ENCODE data around the gene TTC39B.
A peak's percentile ranks its signal among the peaks of the same experiment; 100 is the strongest.

Gene TTC39B

DNA sequence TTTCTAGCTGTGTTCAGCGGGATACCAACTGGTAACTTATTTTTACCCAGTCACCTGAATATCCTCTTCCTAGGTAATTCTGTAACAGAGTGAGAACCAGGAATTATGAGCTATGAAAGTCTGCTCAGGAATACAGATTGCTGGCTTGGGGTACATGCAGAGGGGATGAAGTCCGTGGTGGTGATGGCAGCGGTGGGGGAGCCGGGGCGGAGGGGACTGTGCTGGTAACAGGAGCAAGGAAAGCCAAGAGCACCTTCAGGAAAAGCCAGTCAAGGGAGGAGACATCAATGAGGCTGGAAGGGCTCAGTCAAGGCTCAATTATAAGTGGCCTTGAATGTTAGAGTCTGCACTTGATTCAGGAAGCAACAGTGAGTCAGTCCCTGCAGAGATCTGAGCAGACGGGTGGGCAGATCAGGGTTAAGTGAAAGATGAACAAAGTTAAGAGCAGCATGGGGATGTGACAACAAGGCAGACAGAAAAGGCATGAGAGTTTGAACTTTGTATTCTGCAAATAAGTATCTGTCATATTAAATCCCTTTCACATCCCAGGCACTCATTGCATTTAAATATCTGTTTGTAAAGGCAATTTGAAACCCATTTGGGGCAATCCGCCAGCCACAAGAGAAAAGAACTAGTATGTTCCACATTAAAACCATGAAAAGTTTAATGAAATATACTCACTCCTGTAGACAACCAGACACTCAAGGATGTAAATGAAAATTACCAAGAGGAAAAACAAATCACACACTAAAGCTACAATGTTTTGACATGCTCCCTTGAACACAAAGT, 101.2 kb downstream of the TTC39B start:
- Histone ChIP-seq H3K4me3 (no peak overlapping the region), H3K27ac (no peak overlapping the region)

DNA sequence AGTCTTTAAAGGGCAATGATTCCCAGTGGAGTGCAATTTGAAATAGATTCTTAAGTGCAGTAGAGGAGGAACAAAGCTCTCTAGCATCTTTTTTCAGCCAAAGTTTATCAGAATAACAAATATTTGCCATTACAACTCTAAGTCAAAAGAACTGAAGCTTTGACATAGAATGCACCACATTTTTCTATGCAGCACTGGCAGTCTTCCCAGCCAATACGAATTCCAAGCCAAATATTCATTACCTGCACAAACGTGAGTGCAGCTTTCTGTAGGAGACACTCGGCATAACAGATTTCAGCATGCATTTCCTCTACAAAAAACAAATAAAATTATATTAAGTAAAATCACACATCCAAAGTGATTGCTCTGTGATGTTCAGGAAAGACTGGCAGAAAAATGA, 103.4 kb downstream of the TTC39B start:
- no peak overlapping the region for H3K27ac ChIP-seq
- H3K4me3 ChIP-seq: no peak overlapping the region

DNA sequence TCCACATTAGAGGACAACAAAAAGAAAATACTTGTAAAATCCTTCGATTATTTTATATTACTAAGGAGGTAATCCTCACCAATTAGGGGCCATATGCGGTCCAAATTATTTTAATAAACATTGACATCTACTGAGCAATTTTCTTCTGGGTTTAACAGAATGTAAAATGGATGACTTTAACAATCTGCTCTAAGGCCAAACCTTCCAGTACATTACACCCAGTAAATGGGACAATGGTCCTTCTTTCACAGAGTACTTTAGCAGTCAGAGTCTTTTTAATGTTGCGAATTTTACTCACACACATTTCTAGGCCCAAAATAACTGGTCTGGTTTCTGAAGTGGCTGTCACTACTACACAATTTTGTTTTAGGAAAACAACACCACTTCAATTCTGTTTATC, 106.9 kb downstream of the TTC39B start:
- H3K4me3 ChIP-seq: no peak overlapping the region
- H3K27ac ChIP-seq: no peak overlapping the region

DNA sequence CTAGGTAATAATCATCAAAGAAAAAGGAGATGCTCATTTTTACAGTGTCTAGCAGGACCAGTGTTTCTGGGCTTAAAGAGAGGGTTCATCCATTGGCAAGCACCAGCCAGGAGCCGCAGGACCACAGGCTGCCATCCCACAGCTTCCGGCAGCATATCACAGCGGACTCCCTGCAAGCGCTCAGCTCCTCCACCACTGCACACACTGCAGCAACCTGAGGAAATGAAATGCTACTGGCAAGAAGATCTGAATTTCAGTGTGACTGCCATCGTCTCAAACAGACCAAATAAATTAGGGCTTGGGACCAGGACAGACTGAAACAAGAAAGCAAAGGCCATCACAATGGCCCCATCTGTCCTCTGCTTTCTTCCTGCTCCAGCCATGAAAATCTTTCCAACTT, 114.2 kb downstream of the TTC39B start:
- no peak overlapping the region for H3K27ac ChIP-seq
- H3K4me3 ChIP-seq: no peak overlapping the region

- no peak overlapping the region for H3K27ac ChIP-seq
- no peak overlapping the region for H3K4me3 ChIP-seq
Measured at GRCh38 chr9:15191378-15191777, 115.6 kb downstream of the TTC39B start.

DNA sequence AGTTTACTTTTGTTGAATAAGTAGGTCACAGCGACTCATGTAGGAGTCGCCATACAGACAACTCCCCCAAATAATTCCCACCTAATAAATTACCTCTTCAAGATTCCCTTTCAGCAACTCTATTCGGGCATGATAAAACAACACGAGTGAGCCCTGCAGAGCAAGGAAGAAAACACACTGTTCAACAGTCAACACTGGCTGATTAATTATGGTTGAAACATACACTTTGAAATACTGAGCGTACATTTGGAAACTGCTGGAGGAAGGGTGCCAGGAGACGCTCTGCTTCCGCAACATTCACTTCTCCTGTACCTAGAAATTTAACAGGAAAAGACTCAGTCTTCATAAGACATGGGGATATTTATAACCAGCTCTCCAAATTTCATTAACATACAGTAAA, 117.5 kb downstream of the TTC39B start:
- Histone ChIP-seq H3K27ac (no peak overlapping the region), H3K4me3 (no peak overlapping the region)

DNA sequence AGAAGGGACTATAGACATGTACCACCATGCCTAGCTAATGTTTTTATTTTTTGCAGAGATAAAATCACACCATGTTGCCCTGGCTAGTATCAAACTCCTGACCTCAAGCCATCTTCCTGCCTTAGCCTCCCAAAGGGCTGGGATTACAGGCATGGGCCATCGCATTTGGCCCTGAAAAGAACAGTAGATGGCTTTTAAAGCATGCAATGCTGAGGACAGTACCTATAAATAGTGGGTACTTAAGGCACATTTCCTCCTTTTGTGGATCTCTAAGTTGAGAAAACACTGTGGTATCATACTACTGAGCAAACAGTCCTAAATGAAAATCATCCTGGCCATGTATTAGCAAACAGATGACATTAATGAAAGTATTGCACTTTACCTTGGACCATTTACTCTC, 119.4 kb downstream of the TTC39B start:
- Histone ChIP-seq H3K4me3 (no peak overlapping the region), H3K27ac (no peak overlapping the region)

GRCh38 chr9:15182730-15183129, 124.3 kb downstream of the TTC39B start:
- Histone ChIP-seq H3K27ac (no peak overlapping the region), H3K4me3 (no peak overlapping the region)

- Histone ChIP-seq H3K27ac (no peak overlapping the region), H3K4me3 (no peak overlapping the region)
Measured at GRCh38 chr9:15182101-15182551, 124.9 kb downstream of the TTC39B start.

DNA sequence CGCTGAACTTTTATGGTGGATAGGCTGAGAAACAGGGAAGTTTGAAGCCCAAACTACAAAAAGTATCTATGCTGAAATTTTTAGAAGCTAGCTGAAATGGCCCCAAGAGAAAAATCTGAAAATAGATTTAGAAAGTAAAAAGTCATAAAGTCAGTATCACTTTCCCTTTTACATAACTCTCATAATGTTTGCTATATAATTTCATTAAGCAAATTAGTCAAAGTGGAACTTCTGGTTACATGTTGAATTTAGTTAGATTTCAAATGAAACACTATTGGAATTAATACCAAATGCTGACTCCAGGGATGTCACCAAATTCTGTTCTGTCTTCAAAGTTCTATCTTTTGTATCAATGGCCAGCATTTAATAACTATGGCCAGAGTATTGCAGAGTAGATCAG, 126.9 kb downstream of the TTC39B start:
- H3K27ac ChIP-seq: no peak overlapping the region
- no peak overlapping the region for H3K4me3 ChIP-seq

- Histone ChIP-seq H3K27ac (no peak overlapping the region), H3K4me3 (no peak overlapping the region)
Measured at GRCh38 chr9:15178631-15179030, 128.4 kb downstream of the TTC39B start.

GRCh38 chr9:15176836-15177235, 130.2 kb downstream of the TTC39B start:
- Histone ChIP-seq H3K27ac (no peak overlapping the region), H3K4me3 (no peak overlapping the region)

- H3K4me3 ChIP-seq: no peak overlapping the region
- H3K27ac ChIP-seq: no peak overlapping the region
Measured at GRCh38 chr9:15163931-15164330, 143.1 kb downstream of the TTC39B start.

DNA sequence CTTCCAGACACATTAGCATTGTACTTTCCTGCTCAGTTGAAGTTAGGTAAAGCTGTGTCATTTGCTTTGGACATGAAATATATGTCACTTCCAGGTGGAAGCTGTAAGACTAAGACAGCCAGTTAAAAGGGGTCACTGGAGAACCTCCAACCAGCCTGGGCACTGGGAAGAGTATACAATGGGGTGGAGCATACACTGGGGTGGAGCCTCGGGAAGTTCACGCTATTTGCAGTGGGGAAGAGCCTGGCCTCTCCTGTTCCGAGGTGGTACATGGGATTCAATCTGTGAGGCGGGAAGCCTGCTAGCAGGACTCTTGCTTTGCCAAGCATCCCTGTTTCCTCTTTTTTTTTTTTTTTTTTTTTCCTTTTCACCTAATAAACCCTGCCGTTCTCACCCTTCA, 145.3 kb downstream of the TTC39B start:
- Histone ChIP-seq H3K27ac (no peak overlapping the region), H3K4me3 (no peak overlapping the region)

DNA sequence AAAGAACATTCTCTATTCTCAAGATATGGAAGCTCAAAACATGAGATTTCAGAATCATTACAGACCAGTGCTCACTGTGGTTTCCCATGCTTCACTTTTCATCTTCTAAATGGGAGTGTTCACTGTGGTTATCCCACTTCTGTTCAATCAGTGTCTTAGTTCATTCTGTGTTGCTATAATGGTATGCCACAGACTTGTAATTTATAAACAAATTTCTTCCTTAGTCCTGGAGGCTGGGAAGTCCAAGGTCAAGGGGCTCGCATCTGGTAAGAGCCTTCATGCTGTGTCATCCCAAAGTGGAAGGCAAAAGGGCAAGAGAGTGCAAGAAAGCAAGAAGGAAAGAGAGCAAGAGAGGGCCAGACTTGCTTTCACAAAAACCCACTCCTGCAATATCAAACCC, 146.3 kb downstream of the TTC39B start:
- Histone ChIP-seq H3K27ac (no peak overlapping the region), H3K4me3 (no peak overlapping the region)

- H3K27ac ChIP-seq: peak overlapping the region in 1 of 21 experiments; percentile 37
- H3K4me3 ChIP-seq: no peak overlapping the region
Measured at GRCh38 chr9:15158064-15158463, 149.0 kb downstream of the TTC39B start.

DNA sequence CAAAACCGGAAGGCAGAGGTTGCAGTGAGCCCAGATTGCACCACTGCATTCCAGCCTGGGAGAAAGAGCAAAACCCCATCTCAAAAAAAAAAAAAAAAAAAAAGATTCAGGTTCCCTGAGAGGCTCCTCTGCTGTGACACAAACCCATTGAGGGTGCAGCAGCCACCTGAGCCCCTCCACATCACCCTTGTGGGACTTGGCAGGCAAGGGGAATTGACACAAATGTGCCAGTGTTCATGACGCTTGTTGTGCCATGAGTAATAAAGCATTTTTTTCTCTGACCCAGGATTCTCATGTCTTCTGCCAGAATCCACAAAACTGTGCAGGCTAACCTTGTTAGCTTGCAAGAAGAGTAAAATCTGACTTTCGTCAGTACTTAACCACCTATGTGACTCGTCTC, 149.6 kb downstream of the TTC39B start:
- H3K4me3 ChIP-seq: no peak overlapping the region
- H3K27ac ChIP-seq: peak overlapping the region in 4 of 21 experiments; percentile 7 to 55 (median 38)

- Histone ChIP-seq H3K4me3 (no peak overlapping the region), H3K27ac (peak overlapping the region in 9 of 21 experiments; percentile 4 to 55 (median 41))
Measured at GRCh38 chr9:15156241-15156640, 150.8 kb downstream of the TTC39B start.

DNA sequence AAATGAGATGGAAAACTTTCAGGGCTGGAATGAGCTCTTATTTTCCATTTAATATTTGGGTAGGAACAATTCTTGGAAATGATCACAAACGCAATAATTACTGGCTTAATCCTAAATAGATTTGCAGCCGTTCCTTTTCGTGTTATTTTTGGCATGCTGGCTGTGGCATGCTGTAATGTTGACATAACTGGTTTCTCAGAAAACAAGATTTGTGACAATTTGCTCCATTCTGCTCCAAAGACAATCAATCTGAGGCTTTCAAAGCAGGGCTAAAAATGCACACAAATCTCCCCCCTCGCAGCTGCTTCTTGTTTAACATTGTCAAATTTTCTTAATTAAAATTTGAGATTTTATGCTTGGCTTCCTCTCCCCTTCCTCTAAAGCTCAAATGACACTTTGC, 151.2 kb downstream of the TTC39B start:
- peak overlapping the region in 8 of 21 experiments; percentile 13 to 55 (median 46) for H3K27ac ChIP-seq

DNA sequence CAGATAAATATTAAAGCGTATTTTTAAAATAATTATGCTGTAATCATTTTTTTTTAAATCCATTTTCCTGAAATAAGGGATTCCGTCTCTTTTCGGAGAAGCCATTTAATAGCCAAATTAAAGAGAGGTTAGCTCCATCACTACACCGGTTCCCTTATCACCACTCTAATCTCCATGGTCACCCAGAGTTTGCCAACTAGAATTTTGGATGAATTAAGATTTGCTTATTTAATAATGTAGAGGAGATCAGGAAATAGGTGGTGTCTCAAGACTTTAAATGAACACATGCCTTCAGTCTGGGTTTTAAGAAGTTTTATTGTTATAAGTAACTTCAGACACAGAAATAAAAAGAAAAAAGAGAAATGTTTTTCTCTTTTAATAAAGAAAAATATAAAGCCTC, 151.7 kb downstream of the TTC39B start:
- peak overlapping the region in 11 of 21 experiments; percentile 0 to 71 (median 27) for H3K27ac ChIP-seq
- H3K4me3 ChIP-seq: no peak overlapping the region

More for the DNA sequence above, 151.2 kb downstream of the TTC39B start:
- no peak overlapping the region for H3K4me3 ChIP-seq

GRCh38 chr9:15154677-15155076, 152.3 kb downstream of the TTC39B start:
- H3K27ac ChIP-seq: peak overlapping the region in 9 of 21 experiments; percentile 0 to 71 (median 27)
- H3K4me3 ChIP-seq: no peak overlapping the region

- Histone ChIP-seq H3K4me3 (no peak overlapping the region), H3K27ac (no peak overlapping the region)
Measured at GRCh38 chr9:15153961-15154360, 153.1 kb downstream of the TTC39B start.
